ENCODE results near the gene KRTAP10-8.

DNA sequence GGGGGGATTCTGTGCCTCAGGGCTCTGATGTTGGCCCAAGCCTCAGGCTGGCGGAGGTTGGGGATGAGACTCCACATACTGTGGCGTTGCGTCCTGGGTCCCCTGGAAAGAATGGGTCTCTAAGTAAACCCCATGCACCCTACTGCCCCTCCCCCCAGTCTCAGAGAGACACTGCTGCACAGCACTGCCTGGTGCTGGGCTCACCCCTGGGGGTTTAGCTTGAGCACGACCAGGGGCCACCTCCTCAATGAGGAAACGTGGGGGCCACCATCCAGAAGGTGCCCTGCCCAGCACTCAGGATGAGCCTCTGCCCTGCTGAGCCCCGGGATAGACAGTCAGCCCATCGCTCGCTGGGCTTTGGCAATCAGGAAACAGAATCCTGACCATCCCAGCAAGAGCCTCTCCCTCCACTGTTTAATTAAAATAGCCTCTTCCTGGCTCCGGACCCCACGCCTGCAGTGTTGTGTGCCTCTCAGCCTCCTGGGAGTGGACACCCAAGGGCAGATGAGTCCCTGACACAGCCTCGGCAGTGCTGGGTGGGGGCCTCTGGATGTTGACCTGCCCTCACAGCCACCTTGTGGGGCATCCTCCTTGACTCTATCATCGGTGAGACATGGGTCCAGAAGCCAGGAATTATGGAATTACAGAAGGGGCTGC is 41.9 kb upstream of the KRTAP10-8 start:
- TF ChIP-seq POLR2A (IDR thresholded peaks at IDR 0.05) = no peak
- TF ChIP-seq, protein P1, sequence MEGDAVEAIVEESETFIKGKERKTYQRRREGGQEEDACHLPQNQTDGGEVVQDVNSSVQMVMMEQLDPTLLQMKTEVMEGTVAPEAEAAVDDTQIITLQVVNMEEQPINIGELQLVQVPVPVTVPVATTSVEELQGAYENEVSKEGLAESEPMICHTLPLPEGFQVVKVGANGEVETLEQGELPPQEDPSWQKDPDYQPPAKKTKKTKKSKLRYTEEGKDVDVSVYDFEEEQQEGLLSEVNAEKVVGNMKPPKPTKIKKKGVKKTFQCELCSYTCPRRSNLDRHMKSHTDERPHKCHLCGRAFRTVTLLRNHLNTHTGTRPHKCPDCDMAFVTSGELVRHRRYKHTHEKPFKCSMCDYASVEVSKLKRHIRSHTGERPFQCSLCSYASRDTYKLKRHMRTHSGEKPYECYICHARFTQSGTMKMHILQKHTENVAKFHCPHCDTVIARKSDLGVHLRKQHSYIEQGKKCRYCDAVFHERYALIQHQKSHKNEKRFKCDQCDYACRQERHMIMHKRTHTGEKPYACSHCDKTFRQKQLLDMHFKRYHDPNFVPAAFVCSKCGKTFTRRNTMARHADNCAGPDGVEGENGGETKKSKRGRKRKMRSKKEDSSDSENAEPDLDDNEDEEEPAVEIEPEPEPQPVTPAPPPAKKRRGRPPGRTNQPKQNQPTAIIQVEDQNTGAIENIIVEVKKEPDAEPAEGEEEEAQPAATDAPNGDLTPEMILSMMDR (IDR thresholded peaks at IDR 0.05) = no peak
- TF ChIP-seq EP300 (IDR thresholded peaks at IDR 0.05) = no peak
- no peak for TF ChIP-seq POLR2AphosphoS5 (IDR thresholded peaks at IDR 0.05)
